ENCODE measurements around the gene MUC4.

DNA sequence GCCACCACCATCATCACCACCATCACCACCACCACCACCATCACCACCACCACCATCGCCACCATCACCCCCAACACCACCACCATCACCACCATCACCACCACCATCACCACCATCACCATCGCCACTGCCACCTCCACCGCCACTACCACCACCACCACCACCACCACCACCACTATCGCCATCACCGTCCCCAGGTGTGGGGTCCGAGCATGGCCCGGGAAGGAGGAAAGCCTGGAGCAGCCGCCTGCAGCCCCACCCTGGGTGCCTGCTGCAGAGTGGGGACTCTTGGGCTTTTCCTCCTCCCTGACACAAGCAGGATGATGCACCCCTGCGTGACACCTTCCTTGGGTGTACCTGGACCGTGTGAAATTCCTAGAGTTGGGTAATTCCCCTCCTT is 43.9 kb downstream of the MUC4 start:
- TF ChIP-seq, protein P1, sequence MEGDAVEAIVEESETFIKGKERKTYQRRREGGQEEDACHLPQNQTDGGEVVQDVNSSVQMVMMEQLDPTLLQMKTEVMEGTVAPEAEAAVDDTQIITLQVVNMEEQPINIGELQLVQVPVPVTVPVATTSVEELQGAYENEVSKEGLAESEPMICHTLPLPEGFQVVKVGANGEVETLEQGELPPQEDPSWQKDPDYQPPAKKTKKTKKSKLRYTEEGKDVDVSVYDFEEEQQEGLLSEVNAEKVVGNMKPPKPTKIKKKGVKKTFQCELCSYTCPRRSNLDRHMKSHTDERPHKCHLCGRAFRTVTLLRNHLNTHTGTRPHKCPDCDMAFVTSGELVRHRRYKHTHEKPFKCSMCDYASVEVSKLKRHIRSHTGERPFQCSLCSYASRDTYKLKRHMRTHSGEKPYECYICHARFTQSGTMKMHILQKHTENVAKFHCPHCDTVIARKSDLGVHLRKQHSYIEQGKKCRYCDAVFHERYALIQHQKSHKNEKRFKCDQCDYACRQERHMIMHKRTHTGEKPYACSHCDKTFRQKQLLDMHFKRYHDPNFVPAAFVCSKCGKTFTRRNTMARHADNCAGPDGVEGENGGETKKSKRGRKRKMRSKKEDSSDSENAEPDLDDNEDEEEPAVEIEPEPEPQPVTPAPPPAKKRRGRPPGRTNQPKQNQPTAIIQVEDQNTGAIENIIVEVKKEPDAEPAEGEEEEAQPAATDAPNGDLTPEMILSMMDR (IDR thresholded peaks at IDR 0.05): no peak
- no peak for TF ChIP-seq POLR2AphosphoS5 (IDR thresholded peaks at IDR 0.05)
